Stimulated activated CD4-positive, alpha-beta T cell treated with anti-CD3 and anti-CD28 coated beads, Interleukin-2, amount 100 ng/mL, for 24 hours (primary cell): ENCODE data around the gene MICALL2.
A peak's percentile ranks its signal among the peaks of the same experiment; 100 is the strongest.
"Not testable (repeated sequence)": the region's sequence is repeated elsewhere in the genome, so short reads cannot be mapped to it uniquely, and the experiment has no call there.

Source experiments
- DNase-seq, 2 donors: peaks; one replicate each; pipeline ENCODE4 v3.0.0-alpha.2; 2020

MICALL2 gene

GRCh38 chr7:1447112-1447511 is 12.2 kb downstream of the MICALL2 start:
- no peak for DNase-seq

- DNase-seq, result no peak
Observed at GRCh38 chr7:1446620-1447032, 12.6 kb downstream of the MICALL2 start.

- DNase-seq, result not testable (repeated sequence)
Observed at GRCh38 chr7:1446026-1446425, 13.2 kb downstream of the MICALL2 start.

GRCh38 chr7:1445341-1445740 is 13.9 kb downstream of the MICALL2 start:
- DNase-seq, result no peak

GRCh38 chr7:1444925-1445322 is 14.3 kb downstream of the MICALL2 start:
- DNase-seq, result no peak

GRCh38 chr7:1444214-1444924 is 14.9 kb downstream of the MICALL2 start:
- DNase-seq, result no peak

GRCh38 chr7:1443587-1444200 is 15.6 kb downstream of the MICALL2 start:
- DNase-seq, result not testable (repeated sequence)

- DNase-seq, result no peak
Observed at GRCh38 chr7:1442355-1443124, 16.7 kb downstream of the MICALL2 start.

GRCh38 chr7:1441615-1442354 is 17.5 kb downstream of the MICALL2 start:
- DNase-seq, result no peak

GRCh38 chr7:1440620-1441019 is 18.6 kb downstream of the MICALL2 start:
- no peak for DNase-seq

GRCh38 chr7:1439373-1440363 is 19.6 kb downstream of the MICALL2 start:
- DNase-seq, result no peak

- DNase-seq, result no peak
Observed at GRCh38 chr7:1438821-1439220, 20.4 kb downstream of the MICALL2 start.

- DNase-seq, result no peak
Observed at GRCh38 chr7:1438208-1438607, 21.1 kb downstream of the MICALL2 start.

- DNase-seq, result no peak
Observed at GRCh38 chr7:1437155-1437880, 22.0 kb downstream of the MICALL2 start.

GRCh38 chr7:1436608-1437007 is 22.7 kb downstream of the MICALL2 start:
- DNase-seq, result no peak

GRCh38 chr7:1434891-1435670 is 24.2 kb downstream of the MICALL2 start:
- no peak for DNase-seq

GRCh38 chr7:1434165-1434718 is 25.0 kb downstream of the MICALL2 start:
- DNase-seq, result no peak

GRCh38 chr7:1433128-1433920 is 25.9 kb downstream of the MICALL2 start:
- DNase-seq, result no peak

GRCh38 chr7:1432411-1433082 is 26.7 kb downstream of the MICALL2 start:
- peak; percentile 83 to 90 for DNase-seq
